ENCODE results near the gene DNAH1.
"Not testable (repeated sequence)": the region's sequence is repeated elsewhere in the genome, so short reads cannot be mapped to it uniquely, and the experiment has no call there.

Gene DNAH1

GRCh38 chr3:52331091-52331490, 15.0 kb downstream of the DNAH1 start:
- Histone ChIP-seq H3K4me1 (ENCODE audit: control insufficient read depth, insufficient read depth, low read length) (no peaks in the 10 kb centered on the region), H3K27me3 (ENCODE audit: control insufficient read depth, insufficient read depth, low read length) (no peaks in the 10 kb centered on the region), H3K9me3 (ENCODE audit: control insufficient read depth, insufficient read depth, low read length) (no peaks in the 10 kb centered on the region), H3K4me3 (ENCODE audit: low read depth, low read length) (no peak overlapping the region), H3K36me3 (ENCODE audit: control insufficient read depth, insufficient read depth, low read length) (no peaks in the 10 kb centered on the region), H3K9ac (ENCODE audit: low read depth, low read length) (no peak overlapping the region)

- H3K36me3 ChIP-seq (ENCODE audit: control insufficient read depth, insufficient read depth, low read length): no peaks in the 10 kb centered on the region
- H3K27me3 ChIP-seq (ENCODE audit: control insufficient read depth, insufficient read depth, low read length): no peaks in the 10 kb centered on the region
- no peak overlapping the region for H3K4me3 ChIP-seq (ENCODE audit: low read depth, low read length)
These were observed 15.8 kb downstream of the DNAH1 start for GRCh38 chr3:52331906-52332305.

GRCh38 chr3:52333869-52334557, 17.9 kb downstream of the DNAH1 start:
- H3K4me3 ChIP-seq (ENCODE audit: low read depth, low read length): no peak overlapping the region
- no peaks in the 10 kb centered on the region for H3K36me3 ChIP-seq (ENCODE audit: control insufficient read depth, insufficient read depth, low read length)
- H3K9ac ChIP-seq (ENCODE audit: low read depth, low read length): no peak overlapping the region
- no peaks in the 10 kb centered on the region for H3K4me1 ChIP-seq (ENCODE audit: control insufficient read depth, insufficient read depth, low read length)
- H3K9me3 ChIP-seq (ENCODE audit: control insufficient read depth, insufficient read depth, low read length): no peaks in the 10 kb centered on the region
- no peaks in the 10 kb centered on the region for H3K27me3 ChIP-seq (ENCODE audit: control insufficient read depth, insufficient read depth, low read length)

More at GRCh38 chr3:52331906-52332305, 15.8 kb downstream of the DNAH1 start:
- H3K9ac ChIP-seq (ENCODE audit: low read depth, low read length): no peak overlapping the region
- no peaks in the 10 kb centered on the region for H3K9me3 ChIP-seq (ENCODE audit: control insufficient read depth, insufficient read depth, low read length)
- no peaks in the 10 kb centered on the region for H3K4me1 ChIP-seq (ENCODE audit: control insufficient read depth, insufficient read depth, low read length)

GRCh38 chr3:52338131-52338530, 22.0 kb downstream of the DNAH1 start:
- not testable (repeated sequence) for H3K9me3 ChIP-seq (ENCODE audit: control insufficient read depth, insufficient read depth, low read length); H3K4me1 ChIP-seq (ENCODE audit: control insufficient read depth, insufficient read depth, low read length); H3K9ac ChIP-seq (ENCODE audit: low read depth, low read length); H3K36me3 ChIP-seq (ENCODE audit: control insufficient read depth, insufficient read depth, low read length); H3K27me3 ChIP-seq (ENCODE audit: control insufficient read depth, insufficient read depth, low read length); H3K4me3 ChIP-seq (ENCODE audit: low read depth, low read length)

DNA sequence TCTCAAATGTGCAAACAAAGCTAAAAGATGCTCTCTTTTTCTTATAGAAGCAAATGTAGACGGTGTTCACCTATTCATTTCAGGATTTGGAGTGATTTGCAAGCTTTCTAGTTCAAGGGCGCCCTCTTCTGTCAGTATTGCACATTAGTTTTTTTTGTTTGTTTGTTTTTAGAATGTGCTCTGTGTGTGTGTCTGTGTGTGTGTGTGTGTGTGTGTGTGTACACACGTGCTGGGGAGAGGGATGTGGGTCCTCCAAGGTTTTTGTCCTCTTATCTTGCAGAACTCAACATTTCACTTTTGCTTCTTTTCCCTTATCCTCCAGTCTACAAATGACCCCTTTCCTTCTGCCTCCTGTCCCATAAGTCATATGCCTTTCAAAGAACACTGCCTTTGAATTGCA, 23.5 kb downstream of the DNAH1 start:
- Histone ChIP-seq H3K4me3 (ENCODE audit: low read depth, low read length) (no peak overlapping the region), H3K9me3 (ENCODE audit: control insufficient read depth, insufficient read depth, low read length) (no peaks in the 10 kb centered on the region), H3K36me3 (ENCODE audit: control insufficient read depth, insufficient read depth, low read length) (no peaks in the 10 kb centered on the region), H3K27me3 (ENCODE audit: control insufficient read depth, insufficient read depth, low read length) (no peaks in the 10 kb centered on the region), H3K4me1 (ENCODE audit: control insufficient read depth, insufficient read depth, low read length) (no peaks in the 10 kb centered on the region), H3K9ac (ENCODE audit: low read depth, low read length) (no peak overlapping the region)

DNA sequence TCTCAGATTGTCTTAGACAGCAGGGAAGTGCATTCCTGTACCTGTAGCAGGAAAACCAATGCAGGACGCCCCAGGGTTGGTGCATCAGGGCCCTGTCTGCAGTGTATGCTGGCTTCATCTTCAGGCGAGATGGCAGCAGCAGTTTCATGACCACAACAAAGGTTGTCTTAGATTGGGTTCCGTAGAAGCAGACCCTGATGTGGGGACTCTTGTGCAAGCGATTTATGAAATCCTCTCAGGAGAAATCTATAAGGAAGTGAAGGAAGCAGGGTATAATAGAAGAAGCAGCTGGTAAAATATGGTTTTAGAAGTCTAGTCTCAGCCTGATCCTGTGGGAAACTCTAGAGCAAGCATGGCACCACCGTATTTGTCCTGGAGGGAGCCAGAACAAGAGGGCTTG, 25.0 kb downstream of the DNAH1 start:
- H3K27me3 ChIP-seq (ENCODE audit: control insufficient read depth, insufficient read depth, low read length): no peaks in the 10 kb centered on the region
- no peak overlapping the region for H3K9ac ChIP-seq (ENCODE audit: low read depth, low read length)
- no peaks in the 10 kb centered on the region for H3K9me3 ChIP-seq (ENCODE audit: control insufficient read depth, insufficient read depth, low read length)
- no peaks in the 10 kb centered on the region for H3K36me3 ChIP-seq (ENCODE audit: control insufficient read depth, insufficient read depth, low read length)
- H3K4me1 ChIP-seq (ENCODE audit: control insufficient read depth, insufficient read depth, low read length): no peaks in the 10 kb centered on the region
- no peak overlapping the region for H3K4me3 ChIP-seq (ENCODE audit: low read depth, low read length)

GRCh38 chr3:52343946-52344600, 28.0 kb downstream of the DNAH1 start:
- no peaks in the 10 kb centered on the region for H3K27me3 ChIP-seq (ENCODE audit: control insufficient read depth, insufficient read depth, low read length)
- no peaks in the 10 kb centered on the region for H3K36me3 ChIP-seq (ENCODE audit: control insufficient read depth, insufficient read depth, low read length)
- H3K4me3 ChIP-seq (ENCODE audit: low read depth, low read length): no peak overlapping the region
- H3K4me1 ChIP-seq (ENCODE audit: control insufficient read depth, insufficient read depth, low read length): no peaks in the 10 kb centered on the region
- no peaks in the 10 kb centered on the region for H3K9me3 ChIP-seq (ENCODE audit: control insufficient read depth, insufficient read depth, low read length)
- H3K9ac ChIP-seq (ENCODE audit: low read depth, low read length): no peak overlapping the region

GRCh38 chr3:52345521-52346109, 29.5 kb downstream of the DNAH1 start:
- Histone ChIP-seq H3K36me3 (ENCODE audit: control insufficient read depth, insufficient read depth, low read length) (no peaks in the 10 kb centered on the region), H3K27me3 (ENCODE audit: control insufficient read depth, insufficient read depth, low read length) (no peaks in the 10 kb centered on the region), H3K4me1 (ENCODE audit: control insufficient read depth, insufficient read depth, low read length) (no peaks in the 10 kb centered on the region), H3K9ac (ENCODE audit: low read depth, low read length) (no peak overlapping the region), H3K9me3 (ENCODE audit: control insufficient read depth, insufficient read depth, low read length) (no peaks in the 10 kb centered on the region), H3K4me3 (ENCODE audit: low read depth, low read length) (no peak overlapping the region)

GRCh38 chr3:52346623-52347530, 30.8 kb downstream of the DNAH1 start:
- no peak overlapping the region for H3K9ac ChIP-seq (ENCODE audit: low read depth, low read length)
- H3K4me1 ChIP-seq (ENCODE audit: control insufficient read depth, insufficient read depth, low read length): no peaks in the 10 kb centered on the region
- no peaks in the 10 kb centered on the region for H3K27me3 ChIP-seq (ENCODE audit: control insufficient read depth, insufficient read depth, low read length)

GRCh38 chr3:52347716-52348635, 31.9 kb downstream of the DNAH1 start:
- Histone ChIP-seq H3K36me3 (ENCODE audit: control insufficient read depth, insufficient read depth, low read length) (no peaks in the 10 kb centered on the region), H3K4me3 (ENCODE audit: low read depth, low read length) (no peak overlapping the region), H3K9ac (ENCODE audit: low read depth, low read length) (no peak overlapping the region), H3K4me1 (ENCODE audit: control insufficient read depth, insufficient read depth, low read length) (no peaks in the 10 kb centered on the region), H3K9me3 (ENCODE audit: control insufficient read depth, insufficient read depth, low read length) (no peaks in the 10 kb centered on the region), H3K27me3 (ENCODE audit: control insufficient read depth, insufficient read depth, low read length) (no peaks in the 10 kb centered on the region)

More at GRCh38 chr3:52346623-52347530, 30.8 kb downstream of the DNAH1 start:
- H3K4me3 ChIP-seq (ENCODE audit: low read depth, low read length): no peak overlapping the region
- H3K36me3 ChIP-seq (ENCODE audit: control insufficient read depth, insufficient read depth, low read length): no peaks in the 10 kb centered on the region
- no peaks in the 10 kb centered on the region for H3K9me3 ChIP-seq (ENCODE audit: control insufficient read depth, insufficient read depth, low read length)

DNA sequence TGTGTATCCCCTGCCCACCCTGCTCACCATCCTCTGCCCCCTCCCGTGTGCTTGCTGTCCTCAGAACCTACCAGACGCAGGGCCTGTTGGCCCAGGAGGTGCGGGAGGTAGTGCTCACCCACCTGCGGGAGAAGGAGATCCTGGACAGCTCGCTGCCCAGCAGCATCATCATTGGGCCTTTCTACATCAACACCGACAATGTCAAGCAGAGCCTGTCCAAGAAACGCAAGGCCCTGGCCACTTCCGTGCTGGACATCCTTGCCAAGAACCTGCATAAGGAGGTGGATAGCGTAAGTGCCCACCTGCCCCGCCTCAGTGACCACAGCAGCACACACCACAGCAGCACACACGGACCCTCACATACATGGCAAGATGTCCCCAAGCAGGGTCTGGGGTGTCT, 33.0 kb downstream of the DNAH1 start:
- H3K9ac ChIP-seq (ENCODE audit: low read depth, low read length): no peak overlapping the region
- H3K27me3 ChIP-seq (ENCODE audit: control insufficient read depth, insufficient read depth, low read length): no peaks in the 10 kb centered on the region

More for the DNA sequence above, 33.0 kb downstream of the DNAH1 start:
- H3K4me3 ChIP-seq (ENCODE audit: low read depth, low read length): no peak overlapping the region
- no peaks in the 10 kb centered on the region for H3K9me3 ChIP-seq (ENCODE audit: control insufficient read depth, insufficient read depth, low read length)
- H3K4me1 ChIP-seq (ENCODE audit: control insufficient read depth, insufficient read depth, low read length): no peaks in the 10 kb centered on the region
- no peaks in the 10 kb centered on the region for H3K36me3 ChIP-seq (ENCODE audit: control insufficient read depth, insufficient read depth, low read length)
